ENCODE measurements around the gene ZNF367. TPM values are rescaled to one million over a fixed set of nuclear protein-coding genes. Genes with fewer than 3 reads are reported as not detected.

The ZNF367 gene
- total RNA-seq, 4 donors from 2014 or later: 0.26 to 21.2 (median 1.7) TPM

DNA sequence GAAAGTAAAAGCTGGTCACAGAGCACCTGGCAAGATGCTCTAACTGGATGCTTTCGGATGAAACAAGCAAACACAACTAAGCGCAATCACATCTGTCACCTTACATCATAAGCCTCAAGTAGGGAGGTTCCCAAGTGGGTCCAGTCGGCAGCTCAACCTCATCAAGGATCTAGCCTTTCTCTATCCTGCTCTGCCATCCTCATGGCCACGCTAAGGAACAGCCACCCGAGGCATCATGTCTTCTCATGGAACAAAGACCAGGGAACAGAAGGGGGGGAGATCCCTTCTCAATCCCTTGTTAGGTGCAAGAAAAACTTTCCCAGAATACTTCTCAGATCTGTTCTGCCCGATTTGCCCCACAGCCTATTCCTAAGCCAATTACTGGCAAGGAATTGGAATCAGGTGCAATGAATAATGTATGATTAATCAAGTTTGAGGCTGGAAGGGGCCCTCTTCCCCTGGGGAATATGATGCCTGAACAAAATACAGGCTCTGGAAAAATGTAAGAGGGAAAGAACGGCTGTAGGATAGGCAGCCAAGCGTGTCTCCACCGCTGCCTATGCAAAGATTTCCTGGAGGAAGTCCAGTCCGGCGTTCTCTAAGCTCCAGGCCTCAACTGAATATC is 30.5 kb upstream of the ZNF367 start:
- Histone ChIP-seq H3K36me3 (no peaks in the 10 kb centered on the region), H3K9me3 (no peaks in the 10 kb centered on the region), H3K4me3 (no peak overlapping the region), H3K4me1 (no peaks in the 10 kb centered on the region), H3K27me3 (no peaks in the 10 kb centered on the region), H3K27ac (no peak overlapping the region)
- intact Hi-C loops (cut with DNase I; ENCODE audit: low total_unique reads): no loop called here
- no peak for DNase-seq
- TF ChIP-seq, protein P1, sequence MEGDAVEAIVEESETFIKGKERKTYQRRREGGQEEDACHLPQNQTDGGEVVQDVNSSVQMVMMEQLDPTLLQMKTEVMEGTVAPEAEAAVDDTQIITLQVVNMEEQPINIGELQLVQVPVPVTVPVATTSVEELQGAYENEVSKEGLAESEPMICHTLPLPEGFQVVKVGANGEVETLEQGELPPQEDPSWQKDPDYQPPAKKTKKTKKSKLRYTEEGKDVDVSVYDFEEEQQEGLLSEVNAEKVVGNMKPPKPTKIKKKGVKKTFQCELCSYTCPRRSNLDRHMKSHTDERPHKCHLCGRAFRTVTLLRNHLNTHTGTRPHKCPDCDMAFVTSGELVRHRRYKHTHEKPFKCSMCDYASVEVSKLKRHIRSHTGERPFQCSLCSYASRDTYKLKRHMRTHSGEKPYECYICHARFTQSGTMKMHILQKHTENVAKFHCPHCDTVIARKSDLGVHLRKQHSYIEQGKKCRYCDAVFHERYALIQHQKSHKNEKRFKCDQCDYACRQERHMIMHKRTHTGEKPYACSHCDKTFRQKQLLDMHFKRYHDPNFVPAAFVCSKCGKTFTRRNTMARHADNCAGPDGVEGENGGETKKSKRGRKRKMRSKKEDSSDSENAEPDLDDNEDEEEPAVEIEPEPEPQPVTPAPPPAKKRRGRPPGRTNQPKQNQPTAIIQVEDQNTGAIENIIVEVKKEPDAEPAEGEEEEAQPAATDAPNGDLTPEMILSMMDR (IDR thresholded peaks at IDR 0.05): no peak
- no peak for TF ChIP-seq POLR2A (IDR thresholded peaks at IDR 0.05)

DNA sequence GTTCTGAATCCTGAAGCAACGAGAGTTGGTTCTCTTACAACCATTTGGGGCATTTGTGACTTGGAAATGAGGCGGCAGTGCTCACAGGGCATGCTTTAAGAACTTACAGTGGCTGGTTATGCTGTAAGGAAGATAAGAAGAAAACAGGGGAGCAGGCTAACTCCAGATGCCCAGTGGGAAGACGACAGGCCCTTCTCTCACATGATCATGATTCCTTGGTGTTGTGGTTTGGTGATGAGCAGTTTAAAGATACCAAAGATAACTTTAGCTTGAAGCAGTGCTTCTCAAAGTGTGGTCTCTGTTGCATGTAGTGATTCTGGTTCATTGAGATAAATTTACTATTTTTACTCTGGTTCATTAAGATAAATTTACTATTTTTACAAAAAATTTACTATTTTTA is 29.2 kb upstream of the ZNF367 start:
- Histone ChIP-seq H3K27ac (no peak overlapping the region), H3K4me1 (no peaks in the 10 kb centered on the region), H3K36me3 (no peaks in the 10 kb centered on the region), H3K27me3 (no peaks in the 10 kb centered on the region), H3K9me3 (no peaks in the 10 kb centered on the region), H3K4me3 (no peak overlapping the region)
- DNase-seq: no peak
- no peak for TF ChIP-seq POLR2A (IDR thresholded peaks at IDR 0.05)
- TF ChIP-seq, protein P1 (IDR thresholded peaks at IDR 0.05): no peak
- intact Hi-C loops (cut with DNase I; ENCODE audit: low total_unique reads): no loop called here

DNA sequence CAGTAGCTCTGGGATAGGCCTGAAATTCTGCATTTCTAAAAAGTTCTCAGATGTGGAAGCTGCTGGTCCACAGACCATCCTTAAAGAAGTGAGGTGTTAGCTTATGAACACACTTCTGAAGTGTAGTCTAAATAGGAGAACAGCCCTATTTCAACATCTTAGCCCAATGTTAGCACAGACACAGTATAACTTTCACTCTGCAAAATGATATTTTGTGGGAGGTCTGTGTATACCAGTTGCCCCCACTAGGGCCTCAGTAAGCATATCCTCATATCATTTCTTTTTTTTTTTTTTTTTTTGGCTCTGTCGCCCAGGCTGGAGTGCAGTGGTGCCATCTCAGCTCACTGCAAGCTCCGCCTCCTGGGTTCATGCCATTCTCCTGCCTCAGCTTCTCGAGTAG is 24.3 kb upstream of the ZNF367 start:
- Histone ChIP-seq H3K9me3 (no peaks in the 10 kb centered on the region), H3K27ac (no peak overlapping the region), H3K27me3 (no peaks in the 10 kb centered on the region), H3K4me3 (no peak overlapping the region), H3K4me1 (no peaks in the 10 kb centered on the region), H3K36me3 (no peaks in the 10 kb centered on the region)
- TF ChIP-seq, protein P1 (IDR thresholded peaks at IDR 0.05): no peak
- intact Hi-C loops (cut with DNase I; ENCODE audit: low total_unique reads): no loop called here
- DNase-seq: no peak

DNA sequence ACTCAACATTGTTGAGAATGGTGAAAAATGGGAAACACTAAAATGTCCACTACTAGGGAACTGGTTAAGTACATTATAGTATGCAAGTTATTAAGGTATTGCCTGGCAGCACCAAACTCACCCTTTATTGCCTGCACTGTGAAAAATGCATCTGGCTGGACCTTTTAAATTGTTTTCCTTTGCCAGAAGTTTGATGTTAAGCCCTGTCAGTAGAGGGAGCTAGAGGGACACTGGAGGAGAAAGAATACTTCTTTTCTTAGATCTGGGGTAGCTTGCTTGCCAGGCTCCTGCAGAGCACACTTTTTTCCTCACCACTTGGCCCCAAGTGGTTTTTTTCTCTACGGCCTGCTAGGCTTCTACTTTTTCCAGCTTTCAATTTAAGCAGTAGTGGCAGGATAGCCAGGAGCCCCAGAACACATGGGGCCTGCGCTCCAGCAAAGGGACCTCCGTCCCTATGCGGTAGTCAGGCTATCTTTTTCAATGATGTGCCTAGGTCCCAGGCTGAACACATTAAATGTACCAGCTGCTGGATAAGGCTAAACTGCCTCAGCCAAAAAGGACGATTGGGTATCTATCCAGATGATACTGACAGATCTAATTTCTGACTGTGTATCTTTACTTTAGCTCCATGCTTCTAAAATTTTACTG is 23.8 kb upstream of the ZNF367 start:
- Histone ChIP-seq H3K9me3 (no peaks in the 10 kb centered on the region), H3K27ac (no peak overlapping the region), H3K4me3 (no peak overlapping the region), H3K36me3 (no peaks in the 10 kb centered on the region), H3K27me3 (no peaks in the 10 kb centered on the region), H3K4me1 (no peaks in the 10 kb centered on the region)
- intact Hi-C loops (cut with DNase I; ENCODE audit: low total_unique reads): no loop called here
- TF ChIP-seq, protein P1 (IDR thresholded peaks at IDR 0.05): no peak
- TF ChIP-seq POLR2A (IDR thresholded peaks at IDR 0.05): no peak
- no peak for DNase-seq

DNA sequence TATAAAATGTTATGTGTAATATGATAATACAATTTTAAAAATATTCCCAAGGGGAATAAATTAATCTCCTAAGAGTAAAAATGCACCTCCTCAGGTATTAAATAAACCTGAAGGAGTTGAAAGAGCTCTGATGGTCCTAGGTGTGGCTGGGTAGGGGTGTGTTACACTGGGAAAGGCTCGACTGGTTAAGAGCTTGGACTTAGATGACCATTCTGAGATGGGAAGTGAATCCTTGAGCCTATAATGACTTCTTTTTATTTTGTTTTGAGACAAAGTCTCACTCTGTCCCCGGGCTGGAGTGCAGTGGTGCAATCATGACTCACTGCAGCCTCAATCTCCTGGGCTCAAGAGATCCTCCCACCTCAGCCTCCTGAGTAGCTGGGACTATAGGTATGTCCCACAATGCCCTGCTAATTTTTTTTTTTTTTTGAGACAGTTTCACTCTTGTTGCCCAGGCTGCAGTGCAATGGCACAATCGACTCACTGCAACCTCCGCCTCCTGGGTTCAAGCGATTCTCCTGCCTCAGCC is 22.6 kb upstream of the ZNF367 start:
- Histone ChIP-seq H3K4me1 (no peaks in the 10 kb centered on the region), H3K27me3 (no peaks in the 10 kb centered on the region), H3K27ac (no peak overlapping the region), H3K9me3 (no peaks in the 10 kb centered on the region), H3K36me3 (no peaks in the 10 kb centered on the region), H3K4me3 (no peak overlapping the region)
- intact Hi-C loops (cut with DNase I; ENCODE audit: low total_unique reads): no loop called here
- no peak for DNase-seq
- TF ChIP-seq, protein P1 (IDR thresholded peaks at IDR 0.05): no peak
- TF ChIP-seq POLR2A (IDR thresholded peaks at IDR 0.05): no peak

Data from uterus (tissue), 4 donors.